GM19193 (cell line): ENCODE data around the gene PSMD1.

ENCODE experiments used
- POLR2A ChIP-seq: IDR thresholded peaks from 4 replicates; pipeline ENCODE4 v1.6.1; 2011; ENCODE audit not compliant: insufficient read depth, insufficient read length; ENCODE audit errors: extremely low read depth

Gene PSMD1

DNA sequence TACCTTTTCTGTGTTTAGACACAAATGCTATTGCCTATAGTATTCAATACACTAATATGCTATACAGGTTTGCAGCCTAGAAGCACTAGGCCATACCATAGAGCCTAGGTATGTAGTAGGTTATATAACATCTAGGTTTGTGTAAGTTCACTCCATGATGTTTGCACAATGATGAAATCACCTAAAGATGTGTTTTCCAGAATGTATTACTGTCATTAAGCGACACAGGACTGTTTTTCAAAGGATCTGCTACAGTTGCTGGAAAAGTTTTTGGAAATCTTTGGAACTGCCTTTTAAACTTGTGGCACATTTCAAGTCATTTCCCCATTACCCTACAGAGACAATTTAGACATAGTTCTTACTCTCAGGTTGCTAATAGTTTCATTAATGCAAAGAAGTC, 9.3 kb downstream of the PSMD1 start:
- TF ChIP-seq POLR2A: no peak

DNA sequence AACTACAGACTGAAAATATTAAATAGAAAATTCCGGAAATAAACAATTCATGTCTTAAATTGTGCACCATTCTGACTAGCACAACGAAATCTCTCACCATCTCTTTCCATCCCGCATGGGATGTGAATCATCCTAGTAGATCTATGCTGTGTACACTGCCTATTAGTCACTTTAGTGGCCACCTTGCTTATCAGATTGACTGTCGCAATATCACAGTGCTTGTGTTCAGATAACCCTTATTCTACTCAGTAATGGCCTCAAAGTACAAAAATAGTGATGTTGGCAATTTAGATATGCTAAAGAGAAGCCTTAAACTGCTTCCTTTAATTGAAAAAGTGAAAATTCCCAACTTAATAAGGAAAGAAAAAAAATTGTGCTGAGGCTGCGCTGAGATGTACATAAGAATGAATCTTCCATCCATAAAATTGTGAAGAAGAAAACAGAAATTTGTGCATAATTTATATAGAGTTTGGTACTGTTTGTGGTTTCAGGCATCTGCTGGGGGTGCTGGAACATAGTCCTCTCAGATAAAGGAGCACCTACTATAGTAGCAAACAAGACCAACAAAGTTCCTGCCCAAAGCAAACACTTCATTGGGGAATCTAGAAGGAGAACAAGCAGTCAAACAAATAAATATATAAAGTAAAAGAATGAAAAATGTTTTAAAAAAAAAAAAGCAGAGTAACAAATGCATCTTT, 12.0 kb downstream of the PSMD1 start:
- no peak for TF ChIP-seq POLR2A

GRCh38 chr2:231069379-231070054, 12.8 kb downstream of the PSMD1 start:
- no peak for TF ChIP-seq POLR2A

DNA sequence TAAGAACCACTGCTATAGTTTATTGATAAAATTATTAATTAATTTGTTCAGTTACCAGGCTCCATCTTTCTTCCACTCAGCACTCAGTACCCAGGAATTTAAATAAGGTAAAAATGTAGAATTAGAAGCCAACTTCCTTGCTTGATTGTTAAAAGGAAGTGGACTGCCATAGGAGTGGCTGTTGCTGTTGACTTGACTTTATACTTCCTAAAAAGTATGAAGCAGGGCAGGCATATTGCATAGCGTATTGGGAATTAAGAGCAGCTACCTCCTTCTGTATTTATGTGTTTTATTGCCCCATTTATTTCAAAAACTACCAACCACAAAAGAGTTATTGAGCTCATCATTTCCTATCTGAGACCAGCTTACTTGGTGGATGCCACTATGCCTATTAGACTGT, 27.9 kb downstream of the PSMD1 start:
- no peak for TF ChIP-seq POLR2A

DNA sequence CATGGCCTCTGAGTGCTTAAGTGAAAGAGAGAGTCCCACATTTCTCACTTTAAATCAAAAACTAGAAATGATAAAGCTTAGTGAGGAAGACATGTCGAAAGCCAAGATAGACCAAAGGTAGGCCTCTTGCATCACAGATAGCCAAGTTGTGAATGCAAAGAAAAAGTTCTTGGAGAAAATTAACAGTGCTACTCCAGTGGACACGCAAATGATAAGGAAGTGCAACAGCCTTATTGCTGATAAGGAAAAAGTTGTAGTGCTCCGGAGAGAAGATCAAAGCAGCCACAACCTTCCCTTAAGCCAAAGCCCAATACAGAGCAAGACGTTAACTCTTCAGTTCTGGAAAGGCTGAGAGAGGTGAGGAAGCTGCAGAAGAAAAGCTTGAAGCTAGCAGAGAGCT, 32.1 kb downstream of the PSMD1 start:
- no peak for TF ChIP-seq POLR2A

DNA sequence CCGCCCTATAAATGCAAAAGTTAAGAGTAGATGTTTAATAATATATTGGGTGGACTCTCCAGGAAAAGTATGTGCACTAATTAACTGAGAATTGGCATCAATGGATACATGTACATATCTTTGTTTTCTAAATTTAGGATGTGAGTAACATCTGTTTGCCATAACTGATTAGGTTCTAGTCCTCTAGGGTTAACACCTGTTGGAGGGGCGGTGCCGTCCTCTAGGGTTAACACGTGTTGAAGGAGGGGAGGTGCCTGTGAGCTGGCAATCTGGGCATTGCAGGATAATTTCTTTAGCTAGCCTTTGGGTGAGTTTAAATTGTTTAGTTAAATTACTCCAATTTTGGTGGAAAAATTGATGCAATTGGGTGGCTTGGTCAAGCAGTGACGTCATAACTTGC, 37.3 kb downstream of the PSMD1 start:
- TF ChIP-seq POLR2A: no peak

DNA sequence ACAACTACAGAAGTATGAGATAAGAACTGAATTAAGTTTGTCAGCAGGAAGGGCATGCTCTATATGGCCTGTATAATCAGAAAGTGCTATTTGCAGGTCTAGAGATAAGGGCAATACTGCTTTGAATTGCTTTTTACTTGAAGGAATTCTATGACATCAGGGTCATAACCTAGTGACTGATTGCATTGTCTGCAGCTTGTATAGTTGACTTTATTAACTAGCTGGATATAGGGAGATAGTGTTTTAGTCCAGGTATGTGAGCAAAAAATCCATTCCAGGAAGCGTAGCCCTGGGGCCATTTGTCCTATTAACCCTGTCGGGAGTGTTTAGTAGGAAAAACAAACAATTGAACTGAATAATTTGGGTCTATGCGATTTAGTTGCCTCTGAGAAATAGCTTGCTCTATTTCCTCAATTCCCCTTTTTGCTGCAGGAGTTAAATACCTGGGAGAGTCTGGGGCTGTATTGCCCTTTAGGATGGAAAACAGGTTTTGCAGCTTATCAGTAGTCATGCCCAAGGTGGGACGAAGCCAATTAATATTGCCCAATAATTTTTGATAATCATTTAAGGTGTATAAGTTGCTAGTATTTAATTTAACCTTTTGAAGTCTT, 38.2 kb downstream of the PSMD1 start:
- no peak for TF ChIP-seq POLR2A

DNA sequence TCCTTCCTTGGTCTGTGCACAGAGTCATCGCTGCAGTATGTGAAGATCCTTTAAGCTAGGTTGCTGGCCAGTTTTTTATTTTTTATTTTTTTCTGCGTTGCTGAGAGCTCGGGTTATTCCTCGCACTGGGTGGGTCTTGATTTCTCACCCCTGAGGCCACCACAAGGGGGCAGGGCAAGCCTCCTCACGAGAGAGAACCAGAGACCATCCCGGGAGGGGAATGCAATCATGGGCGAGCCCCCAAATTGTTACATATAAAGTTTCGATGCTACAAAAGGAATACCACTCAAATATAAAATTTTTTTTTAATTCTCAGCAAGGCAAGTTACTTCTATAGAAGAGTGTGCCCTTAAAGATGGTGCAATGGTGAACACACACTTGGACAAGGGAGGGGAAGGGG, 43.3 kb downstream of the PSMD1 start:
- TF ChIP-seq POLR2A: no peak

- no peak for TF ChIP-seq POLR2A
Observed at GRCh38 chr2:231100990-231101389, 44.3 kb downstream of the PSMD1 start.

GRCh38 chr2:231102772-231103171, 46.1 kb downstream of the PSMD1 start:
- TF ChIP-seq POLR2A: no peak

GRCh38 chr2:231104115-231104713, 47.5 kb downstream of the PSMD1 start:
- TF ChIP-seq POLR2A: no peak

DNA sequence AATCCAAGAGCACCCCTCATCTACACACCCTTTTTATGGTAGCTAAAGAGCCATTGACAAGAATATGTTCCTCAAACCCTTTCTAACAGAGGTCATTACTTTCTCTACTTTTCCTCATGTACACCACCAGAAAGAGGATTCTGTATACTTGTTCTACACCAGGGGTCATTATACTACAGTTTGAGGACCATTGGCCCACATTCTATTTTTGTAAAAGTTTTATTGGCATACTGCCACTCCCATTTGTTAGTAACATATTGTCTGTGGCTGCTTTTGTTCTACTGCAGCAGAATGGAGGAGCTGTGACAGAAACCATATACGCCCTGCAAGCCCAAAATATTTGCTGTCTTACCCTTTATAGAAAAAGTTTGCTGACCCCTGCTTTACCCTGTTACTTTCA, 53.9 kb downstream of the PSMD1 start:
- TF ChIP-seq POLR2A: no peak

- TF ChIP-seq POLR2A: no peak
Observed at GRCh38 chr2:231111987-231112386, 55.3 kb downstream of the PSMD1 start.

GRCh38 chr2:231113489-231113888, 56.8 kb downstream of the PSMD1 start:
- TF ChIP-seq POLR2A: no peak

- TF ChIP-seq POLR2A: no peak
Observed at GRCh38 chr2:231115651-231116050, 59.0 kb downstream of the PSMD1 start.

DNA sequence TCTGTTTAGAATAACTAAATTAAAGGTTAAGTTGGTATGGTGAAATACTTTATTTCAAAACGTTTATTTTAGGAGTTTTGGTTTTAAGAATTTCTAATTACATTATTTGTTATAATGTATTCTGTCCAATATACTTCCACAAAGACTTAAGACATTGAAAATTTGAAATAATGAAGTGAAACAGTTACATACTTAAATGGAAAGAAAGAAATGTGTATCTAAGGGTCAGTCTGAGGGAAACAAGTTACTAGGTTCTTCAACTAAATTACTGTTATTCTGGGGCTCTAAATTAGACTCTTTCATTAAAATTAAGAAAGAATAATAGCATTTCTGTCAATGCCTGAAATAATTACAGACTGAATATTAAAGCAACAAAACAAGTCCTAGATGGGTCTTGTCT, 60.5 kb downstream of the PSMD1 start:
- no peak for TF ChIP-seq POLR2A
